Stimulated activated CD8-positive, alpha-beta memory T cell treated with anti-CD3 and anti-CD28 coated beads, Interleukin-7, amount 100 ng/mL, for 1 hour (primary cell): ENCODE measurements around the gene BAIAP2.
"Not testable (repeated sequence)": the region's sequence is repeated elsewhere in the genome, so short reads cannot be mapped to it uniquely, and the experiment has no call there.

Experiments used
- DNase-seq, 2 donors: peaks; one replicate each; pipeline ENCODE4 v3.0.0-alpha.2; 2020; ENCODE audit warnings: low read depth in 2 of 2

The BAIAP2 gene

GRCh38 chr17:81069135-81069645, 34.2 kb downstream of the BAIAP2 start:
- no peak for DNase-seq

GRCh38 chr17:81070541-81071246, 35.7 kb downstream of the BAIAP2 start:
- DNase-seq: no peak

GRCh38 chr17:81071761-81072741, 37.1 kb downstream of the BAIAP2 start:
- no peak for DNase-seq

- DNase-seq: no peak
Observed at GRCh38 chr17:81073967-81074839, 39.3 kb downstream of the BAIAP2 start.

GRCh38 chr17:81074875-81075274, 39.9 kb downstream of the BAIAP2 start:
- no peak for DNase-seq

GRCh38 chr17:81075307-81075706, 40.4 kb downstream of the BAIAP2 start:
- DNase-seq: no peak

- no peak for DNase-seq
Observed at GRCh38 chr17:81076141-81076679, 41.3 kb downstream of the BAIAP2 start.

- DNase-seq: not testable (repeated sequence)
Observed at GRCh38 chr17:81078026-81078913, 43.3 kb downstream of the BAIAP2 start.

- no peak for DNase-seq
Observed at GRCh38 chr17:81080019-81080418, 45.1 kb downstream of the BAIAP2 start.

GRCh38 chr17:81081222-81082176, 46.5 kb downstream of the BAIAP2 start:
- DNase-seq: no peak

GRCh38 chr17:81082177-81083073, 47.5 kb downstream of the BAIAP2 start:
- no peak for DNase-seq

- DNase-seq: no peak
Observed at GRCh38 chr17:81083125-81083765, 48.3 kb downstream of the BAIAP2 start.

- DNase-seq: no peak
Observed at GRCh38 chr17:81084680-81085419, 49.9 kb downstream of the BAIAP2 start.

GRCh38 chr17:81085420-81085911, 50.5 kb downstream of the BAIAP2 start:
- no peak for DNase-seq

GRCh38 chr17:81086789-81087551, 52.0 kb downstream of the BAIAP2 start:
- DNase-seq: no peak
